Jurkat, Clone E6-1 (cell line): Measurements from ENCODE around the gene RXRA.
A peak's percentile ranks its signal among the peaks of the same experiment; 100 is the strongest.

ENCODE experiments used
- DNase-seq: peaks from one replicate; pipeline ENCODE4 v3.0.0-alpha.2; 2011; ENCODE audit warnings: low read depth, low spot score
- H3K4me3 ChIP-seq: 2 replicates; pipeline ENCODE4 v1.5.1; 2011; ENCODE audit warnings: mild to moderate bottlenecking, low read length, control low read depth, moderate library complexity

The RXRA gene

DNA sequence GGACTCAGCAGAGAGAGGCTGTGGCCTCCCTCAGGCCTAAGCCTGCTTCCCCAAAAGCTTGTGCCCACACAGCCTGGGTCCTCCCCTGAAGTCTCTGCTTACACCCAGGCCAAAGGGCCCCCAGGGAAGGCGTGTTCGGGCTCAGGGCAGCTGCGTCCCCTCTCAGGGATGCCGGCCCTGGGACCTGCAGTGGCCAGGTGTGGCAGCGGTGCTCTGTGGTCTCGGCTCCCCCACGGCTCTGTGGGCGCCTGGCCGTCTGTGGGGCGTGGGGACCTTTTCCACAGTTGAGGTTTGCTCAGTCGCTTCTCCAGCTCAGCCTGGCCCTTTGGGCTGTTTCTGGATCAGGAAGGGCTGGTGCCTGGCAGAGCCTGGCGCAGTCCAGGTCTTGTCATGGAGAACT, 75.9 kb downstream of the RXRA start:
- no peak for DNase-seq
- H3K4me3 ChIP-seq, result no peak overlapping the region

DNA sequence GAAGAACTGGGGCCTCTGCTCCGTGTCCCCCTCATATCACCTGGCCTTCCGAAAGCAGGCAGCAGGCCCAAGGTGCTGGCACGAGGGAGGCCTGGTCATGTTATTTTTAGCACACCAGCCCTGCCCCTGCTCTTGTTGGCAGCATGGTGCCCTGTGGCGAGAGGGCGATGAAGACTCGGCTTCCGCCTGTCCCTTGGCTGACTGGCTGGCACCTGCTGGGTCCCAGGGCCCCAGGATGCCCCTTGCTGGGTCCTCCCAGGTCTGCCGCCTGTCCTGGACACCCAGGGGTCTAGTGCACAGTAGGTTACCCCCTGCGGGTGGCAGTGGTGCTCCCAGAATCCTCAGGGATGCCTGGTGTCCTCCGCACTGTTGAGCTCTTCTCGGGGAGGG, 77.0 kb downstream of the RXRA start:
- peak overlapping the region; percentile 24; the same call in 1 of the 2 replicates for H3K4me3 ChIP-seq
- DNase-seq, result no peak

DNA sequence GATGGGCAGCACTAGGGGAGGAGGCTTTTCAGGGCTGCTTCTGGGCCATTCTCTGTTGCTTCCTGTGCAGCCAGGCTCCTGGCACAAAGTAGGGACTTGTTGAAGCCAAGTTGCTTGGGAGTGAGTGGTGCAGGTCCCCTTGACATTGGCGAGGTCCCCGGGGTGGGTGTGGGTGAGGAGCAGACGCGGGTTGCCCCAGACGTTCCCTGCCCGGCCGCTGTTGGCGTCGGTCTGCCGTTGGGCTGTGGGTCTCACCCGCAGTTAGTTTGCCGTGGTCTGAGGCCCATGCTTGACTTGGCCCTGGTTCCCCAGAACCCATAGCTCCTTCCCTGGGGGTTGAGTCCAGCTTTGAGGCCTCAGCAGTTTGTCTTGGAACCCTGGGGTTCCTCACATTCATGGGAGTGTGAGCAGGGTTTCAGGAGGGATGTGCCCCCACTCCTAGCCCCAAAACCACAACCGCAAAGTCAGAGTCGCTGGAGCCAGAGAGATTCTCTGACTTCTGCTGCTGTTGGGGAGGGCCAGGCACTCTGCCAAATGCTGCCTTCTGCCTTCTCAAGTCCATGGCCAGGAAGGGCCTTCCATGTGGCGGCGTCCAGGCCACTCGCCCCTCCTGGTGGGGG, 77.5 kb downstream of the RXRA start:
- peak; percentile 93 for DNase-seq
- peak overlapping the region; percentile 24 for H3K4me3 ChIP-seq

DNA sequence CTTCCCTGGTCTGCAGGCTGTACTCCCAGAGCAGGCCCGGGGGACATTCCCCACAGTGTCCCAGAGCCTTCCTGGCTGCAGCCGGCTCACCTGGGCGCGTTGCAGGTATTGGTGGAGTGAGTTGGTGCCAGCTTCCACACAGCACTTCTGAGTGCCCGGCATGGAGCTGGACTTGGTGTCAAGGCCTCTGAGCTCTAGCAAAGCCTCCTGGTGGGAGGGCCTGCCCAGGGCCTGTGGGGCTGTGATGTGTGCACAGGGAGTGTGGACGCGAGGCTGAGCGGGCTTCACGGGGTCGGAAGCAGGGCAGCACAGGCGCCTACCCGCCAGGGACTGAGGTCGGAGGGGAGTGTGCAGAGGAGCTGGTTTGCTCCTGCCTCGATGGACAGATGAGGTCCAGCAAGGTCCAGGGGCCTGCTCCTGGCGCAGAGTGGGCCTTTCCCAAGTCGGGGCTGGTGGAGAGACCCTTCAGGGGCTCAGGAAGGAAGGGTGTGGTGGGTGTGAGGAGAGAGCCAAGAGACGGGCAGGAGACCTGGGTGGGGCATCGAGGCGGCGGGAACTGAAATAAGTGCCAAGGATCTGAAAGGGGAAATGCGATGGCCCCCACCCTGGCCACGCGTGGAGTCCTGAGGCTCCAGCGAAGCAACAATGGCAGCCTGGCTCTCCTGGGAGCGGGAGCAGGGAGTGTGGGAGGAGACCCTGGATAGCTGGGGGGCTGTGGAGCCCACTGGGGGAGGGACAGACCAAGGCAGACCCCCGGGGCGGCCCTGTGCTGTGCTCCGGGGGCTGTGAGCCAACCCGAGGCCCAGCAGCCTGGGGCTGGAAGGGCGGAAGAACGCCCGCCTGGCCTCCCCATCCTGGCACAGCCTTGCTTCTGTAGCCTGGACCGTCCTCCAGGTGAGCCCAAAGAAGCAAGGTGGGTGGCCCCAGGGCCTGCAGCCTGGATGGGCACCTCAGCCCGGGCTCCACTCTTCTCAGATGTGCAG, 78.4 kb downstream of the RXRA start:
- no peak for DNase-seq
- H3K4me3 ChIP-seq, result peak overlapping the region; percentile 24

DNA sequence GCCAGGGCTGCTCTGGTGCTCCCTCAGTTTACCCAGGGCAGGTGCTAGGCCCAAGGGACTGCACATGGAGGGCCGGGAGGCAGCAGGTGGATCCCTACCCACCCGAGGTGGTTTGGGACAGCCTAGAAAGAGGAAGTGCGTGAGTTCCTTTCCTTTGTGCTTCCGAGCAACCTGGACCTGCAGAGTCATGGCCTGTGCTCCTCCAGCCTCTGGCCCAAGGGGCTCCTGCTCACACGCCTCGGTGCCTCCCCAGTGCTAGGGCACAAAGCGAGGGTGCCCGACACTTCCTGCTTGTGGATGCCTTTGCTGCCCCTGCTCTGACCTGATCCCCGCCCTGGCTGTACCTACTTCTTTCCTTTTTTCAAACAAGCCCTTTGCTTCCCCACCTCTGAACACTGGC, 79.3 kb downstream of the RXRA start:
- no peak overlapping the region for H3K4me3 ChIP-seq
- no peak for DNase-seq

DNA sequence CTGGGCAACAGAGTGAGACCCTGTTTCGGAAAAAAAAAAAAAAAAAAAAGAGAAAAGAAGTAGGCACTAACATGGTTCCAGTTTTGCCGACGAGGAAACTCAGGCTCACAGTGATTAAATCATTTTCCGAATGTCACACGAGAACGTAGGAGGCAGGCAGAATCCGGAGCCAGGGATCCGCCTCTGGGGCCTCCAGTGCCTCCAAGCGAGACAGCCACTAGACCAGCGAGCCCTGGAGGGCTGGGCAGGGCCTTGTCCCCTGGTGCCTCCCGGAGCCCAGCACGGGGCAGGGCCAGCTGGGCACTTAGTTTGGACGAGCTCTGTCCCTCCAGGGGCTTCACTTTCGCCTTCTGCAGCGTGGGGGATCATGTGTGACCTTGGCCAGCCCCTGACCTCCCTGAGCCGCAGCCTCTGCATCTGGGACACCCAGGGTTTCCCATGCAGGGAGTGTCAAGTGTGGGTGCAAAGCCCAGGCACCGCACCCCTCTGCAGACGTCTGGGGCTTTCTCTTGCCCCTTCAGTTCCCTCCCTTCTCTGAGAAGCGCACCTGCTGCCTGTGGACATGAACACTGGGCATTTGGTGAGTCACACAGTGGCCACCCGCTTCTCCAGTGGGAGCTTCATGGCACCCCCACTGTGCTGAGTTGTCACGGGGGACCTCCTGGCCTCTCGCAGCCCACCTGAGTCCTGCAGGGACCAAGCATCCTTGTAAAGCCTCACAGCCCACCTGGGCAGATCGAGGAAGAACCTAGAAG, 80.3 kb downstream of the RXRA start:
- DNase-seq, result no peak
- peak overlapping the region; percentile 65 for H3K4me3 ChIP-seq

DNA sequence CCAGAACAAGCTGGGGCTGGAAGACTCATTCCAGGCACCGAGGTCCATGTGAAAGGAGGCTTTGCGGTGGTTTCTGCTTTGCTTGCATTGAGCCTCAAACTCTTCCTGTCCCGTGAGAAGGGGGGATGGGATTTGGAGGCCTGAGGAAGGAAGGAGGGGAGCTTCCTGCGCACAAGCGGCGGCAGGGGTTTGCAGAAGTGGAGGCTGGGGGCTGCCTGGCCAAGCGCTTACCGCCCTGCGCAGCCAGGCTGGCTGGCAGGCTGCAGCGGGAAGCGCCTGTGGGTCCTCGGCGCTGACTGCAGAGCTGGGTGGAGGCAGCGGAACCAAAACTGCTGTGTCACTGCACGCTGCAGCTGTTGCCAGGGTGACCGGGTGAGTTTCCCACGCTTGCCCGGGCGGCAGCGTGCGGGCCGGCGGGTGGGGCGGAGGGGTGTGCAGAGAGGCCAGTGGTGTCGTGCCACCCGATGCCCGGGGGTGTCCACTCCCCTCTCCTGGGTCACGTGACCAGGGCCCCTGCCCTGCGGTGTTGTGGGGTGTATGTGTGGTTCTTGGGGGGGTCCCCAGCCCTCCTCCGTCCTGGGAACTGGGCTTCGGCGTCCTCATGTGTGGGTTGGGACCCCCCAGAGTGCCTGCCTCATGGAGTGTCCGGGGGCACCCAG, 81.0 kb downstream of the RXRA start:
- peak; percentile 73 for DNase-seq
- peak overlapping the region; percentile 65 for H3K4me3 ChIP-seq

DNA sequence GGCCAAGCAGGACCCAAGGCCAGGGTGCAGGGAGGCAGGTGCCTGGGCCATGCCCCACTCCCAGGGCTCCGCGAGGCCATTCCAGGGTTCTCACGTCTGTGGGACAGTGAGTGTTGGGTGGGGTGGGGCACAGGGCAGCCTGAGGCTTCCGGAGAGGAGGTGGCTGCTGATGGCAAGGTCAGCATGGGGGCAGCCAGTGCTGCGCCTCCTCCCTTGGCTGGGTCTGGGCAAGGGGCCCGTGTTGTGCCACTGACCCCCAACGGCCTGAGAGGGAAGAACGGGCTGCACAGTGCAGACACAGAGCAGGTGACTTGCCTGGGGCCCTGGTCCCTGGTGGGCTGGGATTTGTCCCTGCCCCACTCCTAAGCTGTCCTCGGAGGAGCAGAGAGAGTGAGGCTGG, 82.1 kb downstream of the RXRA start:
- no peak overlapping the region for H3K4me3 ChIP-seq
- DNase-seq, result no peak

DNA sequence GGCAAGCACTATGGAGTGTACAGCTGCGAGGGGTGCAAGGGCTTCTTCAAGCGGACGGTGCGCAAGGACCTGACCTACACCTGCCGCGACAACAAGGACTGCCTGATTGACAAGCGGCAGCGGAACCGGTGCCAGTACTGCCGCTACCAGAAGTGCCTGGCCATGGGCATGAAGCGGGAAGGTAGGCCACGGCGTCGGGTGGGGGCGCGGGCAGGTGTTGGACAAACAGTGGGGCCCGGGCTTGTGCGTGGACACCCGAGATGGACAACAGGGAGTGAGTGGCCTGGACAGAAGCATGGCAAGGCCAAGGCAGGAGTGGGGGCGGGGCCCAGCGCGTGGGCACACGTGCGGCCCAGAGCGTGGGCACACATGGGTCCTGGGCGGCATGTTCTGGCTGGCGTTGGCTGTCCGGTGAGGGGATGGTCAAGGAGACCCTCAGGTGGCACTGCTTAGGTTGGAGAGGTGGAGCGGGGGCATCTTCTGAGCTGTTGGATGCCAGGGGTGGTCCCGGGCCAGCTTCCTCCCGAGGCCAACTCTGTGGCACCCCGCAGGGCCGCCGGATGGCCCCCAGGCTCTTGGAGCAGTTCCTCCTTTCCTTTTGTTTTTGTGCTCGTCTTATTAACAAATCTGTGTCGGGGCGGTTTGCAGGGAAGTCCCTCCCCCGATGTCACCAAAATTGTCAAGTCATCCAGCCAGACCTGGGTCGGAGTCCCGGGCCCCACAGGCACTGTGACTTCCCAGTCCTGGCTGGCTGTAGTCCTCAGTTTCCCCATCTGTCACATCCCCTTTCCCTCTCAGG, 82.9 kb downstream of the RXRA start:
- H3K4me3 ChIP-seq, result no peak overlapping the region
- no peak for DNase-seq

DNA sequence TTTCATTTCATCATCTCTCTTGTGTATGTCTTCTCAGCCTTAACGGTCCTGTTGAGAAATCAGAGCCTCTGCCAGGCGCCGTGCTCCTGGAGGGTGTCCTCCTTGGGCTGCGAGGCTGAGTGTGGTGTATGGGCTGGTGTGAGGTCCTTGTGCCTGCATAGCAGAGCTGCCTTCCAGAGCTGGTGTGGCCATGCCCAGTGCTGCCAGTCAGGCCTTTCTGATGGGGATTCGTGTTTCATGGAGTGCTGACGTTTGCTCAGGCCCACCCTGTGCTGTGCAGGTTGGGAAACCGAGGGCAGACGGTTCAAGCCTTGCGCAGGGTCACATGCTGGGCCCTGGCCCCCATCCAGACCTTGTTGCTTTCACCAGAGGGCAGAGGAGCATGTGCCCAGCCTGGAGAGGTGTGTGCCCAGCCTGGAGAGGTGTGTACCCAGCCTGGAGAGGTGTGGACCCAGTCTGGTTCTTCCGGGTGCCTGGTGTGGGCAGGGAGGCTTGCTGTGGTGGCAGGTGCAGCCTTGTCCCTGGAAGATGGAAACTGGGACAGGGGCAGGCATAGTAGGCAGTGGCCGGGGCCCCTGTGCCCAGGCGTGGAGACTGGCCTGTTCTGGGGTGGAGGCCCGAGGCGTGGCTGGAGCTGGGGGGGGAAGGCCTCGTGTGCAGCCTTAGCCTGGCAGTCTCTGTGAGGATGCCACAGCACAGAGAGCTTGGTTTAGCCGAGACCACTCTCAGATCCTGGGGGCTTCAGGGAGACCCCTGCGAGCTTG, 84.0 kb downstream of the RXRA start:
- no peak for DNase-seq
- H3K4me3 ChIP-seq, result no peak overlapping the region

DNA sequence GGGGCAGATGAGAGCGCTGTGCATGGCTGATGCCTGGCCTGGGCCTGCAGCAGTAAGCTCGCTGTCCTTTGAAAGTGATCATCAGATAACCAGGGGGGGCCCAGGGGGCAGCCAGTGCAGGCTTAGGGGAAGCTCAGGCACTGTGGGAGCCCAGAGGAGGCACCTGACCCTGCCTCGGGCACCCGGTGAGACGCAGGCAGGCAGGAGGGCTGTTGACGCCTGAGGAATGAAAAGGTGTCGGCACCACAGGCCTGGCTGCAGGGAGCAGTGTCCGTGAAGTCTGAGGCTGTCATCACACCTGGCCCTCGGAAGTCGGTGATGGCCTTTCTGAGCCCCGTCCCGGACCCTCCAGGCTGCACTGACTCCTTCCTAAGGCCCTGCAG, 84.6 kb downstream of the RXRA start:
- DNase-seq, result no peak
- no peak overlapping the region for H3K4me3 ChIP-seq

DNA sequence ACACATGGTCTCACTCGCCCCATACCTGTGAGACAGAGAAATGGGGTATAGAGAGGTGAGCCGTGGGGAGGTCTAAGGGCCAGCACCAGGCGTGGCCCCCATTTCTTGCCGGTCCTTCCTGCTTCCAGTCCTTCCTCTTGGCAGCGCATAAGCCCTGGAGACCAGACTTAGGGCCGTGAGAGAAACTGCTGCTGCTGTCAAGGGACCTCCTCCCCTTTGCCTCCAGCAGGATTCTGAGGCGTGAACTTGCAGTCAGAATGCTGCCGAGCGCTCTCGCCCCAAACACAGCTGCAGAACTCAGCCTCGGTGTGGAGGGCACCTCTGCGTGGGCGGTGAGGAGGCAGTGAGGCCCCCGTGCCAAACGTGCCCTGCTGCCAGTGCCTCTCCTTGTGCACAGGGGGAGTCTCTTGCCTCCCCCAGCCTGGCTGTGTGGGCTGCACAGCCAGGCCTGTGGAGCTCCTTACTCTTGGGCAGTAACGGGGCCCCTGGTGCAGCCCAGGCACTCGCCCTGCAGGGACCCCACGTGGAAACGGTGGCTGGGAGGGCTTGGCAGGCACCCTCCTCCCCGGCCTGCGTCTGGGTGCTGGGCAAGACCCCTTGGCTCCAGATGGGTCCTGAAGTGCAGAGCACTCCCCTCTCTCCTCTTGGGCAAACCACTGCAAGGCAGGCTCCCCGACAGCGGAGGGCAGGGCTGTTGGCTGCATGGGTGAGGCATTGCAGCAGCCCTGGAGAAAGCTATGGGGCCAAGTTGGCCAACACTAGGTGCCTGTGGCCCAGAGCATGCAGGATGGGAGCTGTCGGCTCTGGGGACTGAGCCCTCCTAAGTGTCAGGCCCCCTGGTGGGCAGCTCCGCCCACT, 85.4 kb downstream of the RXRA start:
- no peak for DNase-seq
- H3K4me3 ChIP-seq, result no peak overlapping the region

DNA sequence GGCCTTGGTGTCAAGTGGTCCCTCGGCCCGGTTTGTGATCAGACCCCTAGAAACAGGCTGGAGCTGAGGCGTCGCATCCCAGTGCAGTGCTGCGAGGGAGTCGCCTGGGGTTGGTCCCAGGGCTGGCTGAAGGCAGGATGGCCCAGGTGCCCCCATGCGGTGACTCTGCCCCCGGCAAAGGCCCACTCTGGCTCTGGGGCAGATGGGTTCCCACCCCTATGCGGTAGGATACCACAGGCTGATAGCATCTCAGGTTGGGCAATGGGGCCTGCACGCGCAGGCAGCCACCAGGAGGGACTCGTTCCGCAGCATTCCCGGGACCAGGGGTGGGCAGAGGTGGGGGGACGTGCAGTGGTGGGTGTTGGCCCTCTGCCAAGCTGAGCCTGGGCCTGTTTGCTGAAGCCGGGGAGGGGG, 86.0 kb downstream of the RXRA start:
- DNase-seq, result no peak

DNA sequence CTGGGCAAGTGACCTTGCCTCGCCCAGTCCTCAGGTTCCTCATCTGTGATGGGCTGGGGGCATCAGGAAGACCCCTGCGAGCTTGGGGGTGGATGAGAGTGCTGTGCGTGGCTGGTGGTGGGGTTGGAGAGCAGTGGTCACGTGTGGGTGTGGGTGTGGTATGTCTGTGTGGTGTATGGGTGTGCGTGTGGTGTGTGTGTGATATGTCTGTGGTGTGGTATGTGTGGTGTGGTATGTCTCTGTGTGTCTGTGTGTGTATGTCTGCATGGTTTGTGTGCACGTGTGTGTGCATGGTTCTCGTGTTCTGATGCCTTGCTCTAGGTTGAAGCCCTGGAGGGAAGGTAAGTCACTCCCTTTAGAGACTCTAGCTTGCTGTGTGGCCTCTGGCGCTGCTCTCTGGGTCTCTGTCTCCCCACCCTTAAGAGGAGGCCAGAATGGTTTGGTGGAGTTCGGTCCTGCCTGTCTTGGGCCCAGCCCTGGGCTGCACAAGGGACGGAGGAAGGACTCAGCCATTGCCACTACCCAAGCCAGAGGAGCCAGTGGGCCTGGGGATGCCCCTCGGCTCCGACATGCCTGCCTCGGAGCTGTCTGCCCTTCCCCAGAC, 87.0 kb downstream of the RXRA start:
- no peak for DNase-seq
- H3K4me3 ChIP-seq, result no peak overlapping the region

More for the DNA sequence above, 86.0 kb downstream of the RXRA start:
- H3K4me3 ChIP-seq, result no peak overlapping the region

DNA sequence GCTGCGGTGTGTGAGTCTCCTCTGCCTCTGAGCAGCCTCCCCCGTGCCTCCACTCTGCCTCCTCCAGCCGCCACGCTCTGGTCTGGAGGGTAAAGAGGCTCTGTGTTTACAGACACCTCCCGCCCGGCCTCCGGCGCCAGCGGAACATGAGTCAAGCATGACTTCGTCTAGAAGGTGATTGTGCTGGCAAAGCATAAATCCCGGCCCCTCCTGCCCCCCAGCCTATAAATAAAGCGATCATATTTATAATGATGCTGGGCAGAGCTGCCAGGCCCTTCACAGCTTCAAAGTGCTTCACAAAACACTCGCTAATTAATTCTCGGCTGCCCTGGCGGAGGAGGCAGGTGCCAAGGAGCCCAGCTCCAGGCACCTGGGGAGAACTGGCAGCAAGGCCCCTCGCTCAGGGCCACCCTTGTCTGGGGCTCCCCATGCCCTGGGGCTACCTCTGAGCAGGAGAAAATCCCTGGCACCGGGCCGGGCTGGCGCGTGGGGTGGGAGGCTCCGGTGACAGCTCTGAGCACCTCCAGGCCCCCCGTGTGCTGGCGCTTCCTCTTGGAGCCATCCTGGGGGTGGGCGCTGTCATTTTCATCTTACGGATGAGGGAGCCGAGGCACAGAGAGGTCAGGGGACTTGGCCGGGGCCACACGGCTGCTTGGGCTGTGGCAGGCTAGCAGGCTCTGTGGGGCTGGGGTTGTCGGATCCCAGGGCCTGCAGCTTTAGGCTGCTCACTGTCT, 87.8 kb downstream of the RXRA start:
- DNase-seq, result no peak
- H3K4me3 ChIP-seq, result no peak overlapping the region

DNA sequence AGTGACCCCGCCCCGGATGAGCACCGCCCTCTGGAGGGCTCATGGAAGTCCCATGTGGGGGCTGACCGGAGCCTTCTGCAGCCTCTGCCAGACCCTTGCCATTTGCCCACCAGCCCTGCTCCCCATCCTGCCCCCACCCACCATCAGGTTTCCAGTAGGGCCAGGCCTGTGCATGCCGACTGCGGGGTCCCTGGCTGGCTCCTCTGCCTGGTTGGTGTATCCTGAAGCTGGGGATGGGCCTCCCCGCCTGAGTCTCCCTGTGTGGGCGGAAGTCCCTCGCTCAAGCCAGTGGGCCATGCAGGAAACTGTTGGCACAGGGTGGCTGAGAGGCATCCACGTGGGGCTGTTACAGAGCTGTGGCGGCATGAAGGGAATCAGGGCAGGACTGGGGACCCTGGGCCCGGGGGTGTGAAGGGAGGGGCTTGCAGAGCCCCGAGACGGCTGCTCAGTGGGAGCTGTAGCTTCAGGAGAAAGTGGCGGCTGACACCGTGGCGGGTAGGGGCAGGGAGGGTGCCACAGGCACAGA, 88.7 kb downstream of the RXRA start:
- no peak overlapping the region for H3K4me3 ChIP-seq
- DNase-seq, result no peak
